HG02981 (cell line): ENCODE data around the gene CIRBP.
"Not testable (repeated sequence)": the region's sequence is repeated elsewhere in the genome, so short reads cannot be mapped to it uniquely, and the experiment has no call there.

ENCODE experiments used
- ATAC-seq: cut with Tn5 transposase; IDR thresholded peaks from one replicate; pipeline ENCODE4 v1.9.1; 2021; ENCODE audit warnings: mild to moderate bottlenecking, moderate library complexity; ENCODE audit not compliant: unreplicated experiment

Gene CIRBP

GRCh38 chr19:1307755-1308303 lies 38.7 kb downstream of the CIRBP start:
- no peak for ATAC-seq

GRCh38 chr19:1308718-1309117 lies 39.6 kb downstream of the CIRBP start:
- ATAC-seq, result no peak

- no peak for ATAC-seq
These were observed 41.1 kb downstream of the CIRBP start for GRCh38 chr19:1309977-1310852.

- ATAC-seq, result no peak
These were observed 41.7 kb downstream of the CIRBP start for GRCh38 chr19:1310853-1311180.

- no peak for ATAC-seq
These were observed 42.5 kb downstream of the CIRBP start for GRCh38 chr19:1311543-1312091.

- ATAC-seq, result no peak
These were observed 43.9 kb downstream of the CIRBP start for GRCh38 chr19:1312767-1313694.

GRCh38 chr19:1313695-1314613 lies 44.8 kb downstream of the CIRBP start:
- no peak for ATAC-seq

- ATAC-seq, result no peak
These were observed 46.5 kb downstream of the CIRBP start for GRCh38 chr19:1315470-1316166.

GRCh38 chr19:1316466-1316865 lies 47.3 kb downstream of the CIRBP start:
- no peak for ATAC-seq

- no peak for ATAC-seq
These were observed 48.3 kb downstream of the CIRBP start for GRCh38 chr19:1317274-1318003.

GRCh38 chr19:1318678-1319471 lies 49.7 kb downstream of the CIRBP start:
- no peak for ATAC-seq

GRCh38 chr19:1320282-1320650 lies 51.1 kb downstream of the CIRBP start:
- ATAC-seq, result not testable (repeated sequence)

GRCh38 chr19:1321539-1321938 lies 52.4 kb downstream of the CIRBP start:
- no peak for ATAC-seq

- ATAC-seq, result no peak
These were observed 53.3 kb downstream of the CIRBP start for GRCh38 chr19:1322198-1322981.

GRCh38 chr19:1324249-1324805 lies 55.2 kb downstream of the CIRBP start:
- ATAC-seq, result no peak
